PC-3 (cell line): ENCODE measurements around the gene LRRC10.

Experiments
- EZH2 ChIP-seq: fragments of 300-600 bp; sonication (generic); IDR thresholded peaks from one replicate; pipeline ENCODE4 v1.6.1; 2017; ENCODE audit warnings: antibody characterized with exemption, mild to moderate bottlenecking, low read length; ENCODE audit not compliant: unreplicated experiment
- EZH2phosphoT487 ChIP-seq: fragments of 300-600 bp; sonication (generic); IDR thresholded peaks from 2 replicates; pipeline ENCODE4 v1.6.1; 2018; ENCODE audit warnings: mild to moderate bottlenecking, antibody characterized with exemption, low read length, borderline replicate concordance
- TF ChIP-seq, protein P1 (sequence below): fragments of 300-600 bp; sonication (generic); conservative IDR thresholded peaks from 2 replicates; pipeline ENCODE4 v1.5.1; 2017; ENCODE audit warnings: antibody characterized with exemption, low read depth, mild to moderate bottlenecking, low read length

DNA sequence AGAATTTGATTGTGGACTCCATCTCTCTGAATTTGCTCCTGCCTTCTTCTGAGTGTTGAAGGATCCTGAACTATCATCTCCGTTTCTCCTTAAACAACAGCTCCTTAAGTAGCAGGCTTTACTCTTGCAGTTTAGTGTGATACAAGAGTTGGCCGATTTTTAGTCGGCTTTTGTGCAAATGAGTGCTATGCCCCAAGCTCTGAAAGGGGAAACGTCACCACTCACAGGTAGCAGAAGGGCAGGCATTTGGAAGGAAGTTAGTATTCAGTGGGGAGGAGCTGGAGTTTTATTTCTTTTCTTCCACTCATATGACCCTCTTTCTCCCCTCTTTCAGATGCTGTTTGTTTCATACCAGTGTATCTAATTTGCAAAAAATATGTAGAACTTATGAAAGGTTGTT, 36.5 kb upstream of the LRRC10 start:
- TF ChIP-seq, protein P1, sequence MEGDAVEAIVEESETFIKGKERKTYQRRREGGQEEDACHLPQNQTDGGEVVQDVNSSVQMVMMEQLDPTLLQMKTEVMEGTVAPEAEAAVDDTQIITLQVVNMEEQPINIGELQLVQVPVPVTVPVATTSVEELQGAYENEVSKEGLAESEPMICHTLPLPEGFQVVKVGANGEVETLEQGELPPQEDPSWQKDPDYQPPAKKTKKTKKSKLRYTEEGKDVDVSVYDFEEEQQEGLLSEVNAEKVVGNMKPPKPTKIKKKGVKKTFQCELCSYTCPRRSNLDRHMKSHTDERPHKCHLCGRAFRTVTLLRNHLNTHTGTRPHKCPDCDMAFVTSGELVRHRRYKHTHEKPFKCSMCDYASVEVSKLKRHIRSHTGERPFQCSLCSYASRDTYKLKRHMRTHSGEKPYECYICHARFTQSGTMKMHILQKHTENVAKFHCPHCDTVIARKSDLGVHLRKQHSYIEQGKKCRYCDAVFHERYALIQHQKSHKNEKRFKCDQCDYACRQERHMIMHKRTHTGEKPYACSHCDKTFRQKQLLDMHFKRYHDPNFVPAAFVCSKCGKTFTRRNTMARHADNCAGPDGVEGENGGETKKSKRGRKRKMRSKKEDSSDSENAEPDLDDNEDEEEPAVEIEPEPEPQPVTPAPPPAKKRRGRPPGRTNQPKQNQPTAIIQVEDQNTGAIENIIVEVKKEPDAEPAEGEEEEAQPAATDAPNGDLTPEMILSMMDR, result no peak
- TF ChIP-seq EZH2 (no peak), EZH2phosphoT487 (no peak)
